Measurements from ENCODE around the gene SSBP3.
"Not testable (repeated sequence)": the region's sequence is repeated elsewhere in the genome, so short reads cannot be mapped to it uniquely, and the experiment has no call there.

SSBP3 gene

DNA sequence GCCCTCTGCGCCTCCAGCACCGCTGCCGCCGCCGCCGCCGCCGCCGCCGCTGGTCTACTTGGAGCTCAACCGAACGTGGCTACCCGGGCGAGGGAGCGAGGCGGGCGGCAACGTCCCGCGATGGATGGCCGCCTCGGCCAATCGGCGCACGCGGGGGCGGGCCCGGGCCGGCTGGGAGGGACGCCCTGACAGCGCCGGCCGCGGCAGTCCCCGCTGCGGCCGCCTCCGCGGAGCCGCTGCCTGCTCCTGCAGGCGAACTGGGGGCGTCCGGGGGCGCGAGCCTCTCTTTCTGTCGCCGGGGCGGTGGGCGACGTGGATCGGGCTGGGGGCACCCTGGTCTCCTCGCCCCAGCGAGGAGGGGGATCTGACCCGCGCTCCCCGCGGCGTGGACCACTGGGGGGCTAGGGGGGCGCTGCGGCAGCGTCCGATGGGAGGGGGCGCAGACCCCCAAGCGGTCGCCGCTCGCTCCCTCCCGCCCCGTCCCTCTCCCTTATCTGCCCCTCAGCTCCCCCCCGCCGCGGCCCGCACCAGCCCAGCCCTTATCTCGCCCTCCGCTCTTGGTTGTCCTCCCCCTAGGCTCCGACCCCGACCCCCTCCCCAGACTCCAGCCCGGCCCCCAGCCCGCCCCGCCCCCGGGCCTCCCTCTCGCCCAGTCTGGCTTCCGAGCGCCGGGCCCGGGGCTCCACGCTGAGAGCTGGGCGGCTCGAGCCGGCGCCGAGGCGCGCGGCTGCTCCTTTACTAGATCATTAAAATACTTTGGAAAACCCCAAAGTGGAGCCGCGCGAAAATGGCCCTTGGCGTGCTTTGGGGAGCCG, at the start of gene SSBP3:
TSS of gene SSBP3 (minus strand) at position 56 of the 815 bp plus-strand sequence.
- peak; percentile 68 for DNase-seq

DNA sequence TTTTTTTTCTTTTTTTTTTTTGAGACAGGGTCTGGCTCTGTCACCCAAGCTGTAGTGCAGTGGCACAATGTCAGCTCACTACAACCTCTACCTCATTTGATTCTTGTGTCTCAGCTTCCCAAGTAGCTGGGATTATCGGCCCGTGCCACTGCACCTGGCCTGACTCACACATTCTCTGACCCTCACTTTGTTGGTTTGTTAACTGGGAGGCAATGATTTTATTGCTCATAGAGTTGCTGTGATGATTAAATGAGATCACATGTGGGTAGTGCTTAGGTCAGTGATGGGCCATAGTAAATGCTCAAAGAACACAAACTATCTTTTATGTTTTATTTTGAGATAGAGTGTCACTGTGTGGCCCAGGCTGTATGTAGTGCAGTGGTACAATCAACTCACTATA, 47.3 kb upstream of the SSBP3 start:
- DNase-seq: no peak

DNA sequence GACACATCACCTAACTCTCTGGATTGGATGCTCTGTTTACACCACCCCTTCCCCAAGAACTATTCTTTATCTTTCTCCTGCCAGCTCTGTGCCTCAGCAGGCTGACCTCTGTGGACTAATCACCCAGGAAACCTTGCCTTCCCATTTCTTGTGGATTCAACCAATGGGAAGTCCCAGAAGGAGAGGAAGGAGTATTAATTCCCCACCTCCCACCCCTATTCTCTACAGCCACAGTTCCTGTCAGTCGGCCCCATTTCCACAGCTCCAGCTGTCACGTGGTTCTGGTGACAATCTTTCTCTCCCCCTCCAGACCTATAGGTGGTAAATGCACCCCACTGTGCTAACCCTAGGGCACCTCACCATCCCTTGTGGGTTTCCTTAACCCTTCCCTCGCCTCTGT, 46.8 kb upstream of the SSBP3 start:
- DNase-seq: no peak

DNA sequence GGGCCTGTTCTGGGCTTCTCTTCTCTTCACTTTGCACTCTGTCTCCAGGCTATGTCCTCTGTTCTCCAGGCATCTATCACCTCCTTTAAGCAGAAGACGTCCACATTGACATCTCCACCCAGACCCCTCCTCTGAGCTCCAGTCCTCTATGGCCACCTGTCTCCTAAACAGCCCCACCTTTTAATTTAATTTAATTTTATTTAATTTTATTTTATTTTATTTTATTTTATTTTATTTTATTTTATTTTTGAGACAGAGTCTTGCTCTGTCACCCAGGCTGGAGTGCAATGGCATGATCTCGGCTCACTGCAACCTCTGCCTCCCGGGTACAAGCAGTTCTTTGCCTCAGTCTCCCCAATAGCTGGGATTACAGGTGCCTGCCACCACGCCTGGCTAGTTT, 43.2 kb upstream of the SSBP3 start:
- DNase-seq: not testable (repeated sequence)

DNA sequence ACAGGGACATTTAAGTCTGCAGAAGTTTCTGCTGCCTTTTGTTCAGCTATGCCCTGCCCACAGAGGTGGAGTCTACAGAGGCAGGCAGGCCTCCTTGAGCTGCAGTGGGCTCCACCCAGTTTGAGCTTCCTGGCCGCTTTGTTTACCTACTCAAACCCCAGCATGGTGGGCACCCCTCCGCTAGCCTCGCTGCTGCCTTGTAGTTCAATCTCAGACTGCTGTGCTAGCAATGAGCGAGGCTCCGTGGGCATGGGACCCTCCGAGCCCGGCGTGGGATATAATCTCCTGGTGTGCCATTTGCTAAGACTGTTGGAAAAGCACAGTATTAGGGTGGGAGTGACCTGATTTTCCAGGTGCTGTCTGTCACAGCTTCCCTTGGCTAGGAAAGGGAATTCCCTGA, 42.6 kb upstream of the SSBP3 start:
- DNase-seq: not testable (repeated sequence)

DNA sequence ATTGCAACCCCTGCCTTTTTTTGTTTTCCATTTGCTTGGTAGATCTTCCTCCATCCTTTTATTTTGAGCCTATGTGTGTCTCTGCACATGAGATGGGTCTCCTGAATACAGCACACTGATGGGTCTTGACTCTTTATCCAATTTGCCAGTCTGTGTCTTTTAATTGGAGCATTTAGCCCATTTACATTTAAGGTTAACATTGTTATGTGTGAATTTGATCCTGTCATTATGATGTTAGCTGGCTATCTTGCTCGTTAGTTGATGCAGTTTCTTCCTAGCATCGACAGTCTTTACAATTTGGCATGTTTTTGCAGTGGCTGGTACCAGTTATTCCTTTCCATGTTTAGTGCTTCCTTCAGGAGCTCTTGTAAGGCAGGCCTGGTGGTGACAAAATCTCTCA, 40.9 kb upstream of the SSBP3 start:
- not testable (repeated sequence) for DNase-seq

DNA sequence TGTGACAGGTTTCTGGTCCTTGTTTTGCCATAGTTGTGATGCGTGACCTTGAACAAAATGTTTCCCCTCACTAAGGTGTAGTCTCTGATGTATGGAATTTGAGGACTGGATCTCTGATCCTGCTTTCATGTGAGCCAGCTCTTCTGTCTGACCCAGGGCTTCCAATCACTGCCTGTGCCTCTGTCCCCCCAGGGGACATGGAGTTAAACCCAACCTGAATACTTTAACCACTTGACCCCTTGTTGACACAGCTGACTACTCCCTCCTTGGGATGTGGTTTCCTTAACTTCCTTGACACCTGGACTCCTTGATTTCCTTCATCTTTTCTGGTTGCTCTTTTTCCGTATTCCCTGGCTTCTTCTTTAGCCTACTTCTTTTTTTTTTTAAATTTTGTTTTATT, 36.0 kb upstream of the SSBP3 start:
- no peak for DNase-seq

DNA sequence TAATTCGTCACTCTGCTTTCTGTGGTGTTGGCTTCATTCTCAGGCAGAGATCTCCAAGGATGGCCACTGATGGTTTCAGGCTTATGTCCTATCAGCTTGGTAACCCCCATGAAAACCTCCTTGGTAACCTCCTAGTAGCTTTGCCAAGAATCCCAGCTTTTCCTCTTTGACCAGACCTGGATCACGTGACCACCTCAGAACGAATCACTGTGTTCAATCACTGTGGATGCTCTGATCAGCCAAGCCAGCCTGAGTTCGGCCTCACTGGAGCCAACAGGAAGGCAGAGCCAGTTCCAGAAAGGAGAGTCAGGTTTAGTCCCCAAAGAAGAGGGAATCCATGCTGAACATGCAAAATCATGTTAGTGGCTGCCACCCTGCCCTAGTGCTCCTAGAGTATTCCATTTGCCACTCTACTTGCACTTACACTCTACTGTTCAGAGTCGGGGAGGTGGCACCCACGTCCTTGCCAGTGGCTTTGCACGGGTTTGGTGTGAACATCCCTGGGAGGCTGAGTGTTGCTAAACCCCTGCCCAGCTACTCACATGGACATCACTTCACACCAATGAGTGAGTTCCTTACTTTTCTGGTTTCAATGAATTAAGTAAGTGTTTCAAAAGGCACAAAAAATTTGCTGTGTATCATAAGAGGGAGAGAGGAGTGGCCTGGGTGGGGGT, 33.5 kb upstream of the SSBP3 start:
- no peak for DNase-seq

DNA sequence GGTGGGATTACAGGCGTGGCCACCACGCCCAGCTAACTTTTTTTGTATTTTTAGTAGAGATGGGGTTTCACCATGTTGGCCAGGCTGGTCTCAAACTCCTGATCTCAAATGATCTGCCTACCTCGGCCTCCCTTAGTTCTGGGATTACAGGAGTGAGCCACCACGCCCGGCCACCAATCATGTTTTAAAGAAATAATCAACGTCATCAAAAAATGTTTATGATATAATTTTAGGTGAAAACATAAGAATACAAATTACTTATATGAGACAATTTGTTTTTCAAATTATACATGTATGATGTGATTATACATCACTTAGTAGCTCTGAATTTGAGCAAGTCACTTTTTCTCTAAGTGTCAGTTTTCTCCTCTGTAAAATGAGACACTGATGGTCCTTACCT, 31.6 kb upstream of the SSBP3 start:
- DNase-seq: no peak

DNA sequence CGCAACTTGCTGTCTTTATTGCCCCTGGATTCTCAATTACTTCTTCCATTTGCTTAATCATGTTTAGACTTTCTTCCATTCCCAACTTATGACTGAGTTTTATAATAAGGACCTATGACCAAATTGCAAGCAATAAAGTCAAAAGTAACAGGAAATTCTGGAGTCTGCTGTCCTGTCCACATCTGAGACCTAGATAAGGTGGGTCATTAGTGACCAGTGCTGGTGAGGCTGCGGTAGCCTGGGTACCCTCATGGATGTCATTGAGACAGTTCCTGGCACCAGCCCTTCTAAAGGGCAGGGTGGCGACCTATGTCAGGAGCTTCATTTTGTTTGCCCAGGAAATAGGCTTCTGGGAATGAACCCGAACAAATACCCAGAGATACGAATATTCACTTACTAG, 30.6 kb upstream of the SSBP3 start:
- no peak for DNase-seq

DNA sequence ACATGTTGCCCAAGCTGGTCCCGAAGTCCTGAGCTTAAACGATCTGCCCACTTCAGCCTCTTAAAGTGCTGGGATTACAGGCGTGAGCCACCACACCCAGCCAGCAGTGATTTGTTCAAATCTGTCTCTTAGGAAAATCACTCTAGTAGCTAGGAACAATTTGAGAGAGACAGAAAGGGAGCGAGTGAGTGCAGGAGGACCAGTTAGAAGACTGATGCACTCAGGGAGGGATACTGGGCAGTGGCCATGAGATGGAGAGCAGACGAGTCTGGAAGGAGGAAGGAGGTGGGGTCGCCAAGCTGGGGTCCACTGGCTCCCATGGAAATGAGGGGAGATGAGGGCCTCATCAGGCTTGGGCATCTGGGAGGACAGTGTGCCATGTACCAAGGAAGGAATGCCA, 23.6 kb upstream of the SSBP3 start:
- no peak for DNase-seq

DNA sequence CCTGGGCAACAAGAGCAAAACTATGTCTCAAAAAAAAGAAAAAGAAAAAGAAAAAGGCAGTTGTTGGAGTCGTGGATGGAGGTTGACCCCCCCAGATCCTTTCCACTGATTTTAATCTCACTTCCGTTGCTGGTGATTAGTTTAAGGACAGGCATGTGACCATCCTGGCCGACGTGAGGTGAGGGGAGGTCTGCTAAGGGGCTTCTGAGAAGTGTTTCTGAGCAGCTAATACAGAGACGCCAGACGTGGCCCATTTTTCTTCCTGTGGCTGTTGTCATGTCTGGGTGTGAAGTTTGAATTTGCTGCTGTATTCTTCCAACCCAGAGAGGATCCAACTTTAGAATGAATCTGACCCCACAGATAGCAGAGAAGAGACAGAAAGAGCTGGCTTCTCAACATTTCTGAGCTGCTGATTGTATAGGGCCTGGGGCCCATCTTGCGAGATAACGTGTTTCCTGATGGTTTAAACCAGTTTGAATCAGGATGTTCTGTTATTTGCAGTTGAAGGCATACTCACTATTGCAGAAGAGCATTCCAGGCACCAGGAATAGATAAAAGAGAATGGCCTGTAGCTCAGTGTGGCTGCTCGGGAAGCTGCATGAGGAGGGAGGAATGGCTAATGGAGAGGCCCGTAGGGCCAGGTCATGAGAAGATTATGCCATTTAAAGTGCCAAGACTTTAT, 22.8 kb upstream of the SSBP3 start:
- no peak for DNase-seq

DNA sequence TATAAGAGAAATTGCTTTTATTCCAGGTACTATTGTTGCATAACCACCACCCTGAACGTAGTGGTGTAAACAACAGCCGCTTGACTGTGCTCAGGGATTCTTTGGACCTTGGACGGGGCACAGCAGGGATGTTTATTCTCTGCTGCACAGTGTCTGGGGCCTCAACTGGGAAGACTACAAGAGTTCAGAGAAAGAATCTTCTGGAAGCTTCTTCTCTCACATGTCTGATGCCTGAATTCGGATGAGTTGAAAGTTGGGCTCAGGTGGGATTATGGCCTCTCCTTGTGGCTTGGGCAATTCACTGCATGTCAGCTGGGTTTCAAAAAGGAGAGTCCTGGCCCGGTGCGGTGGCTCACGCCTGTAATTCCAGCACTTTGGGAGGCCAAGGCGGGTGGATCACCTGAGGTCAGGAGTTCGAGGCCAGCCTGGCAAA, 19.0 kb upstream of the SSBP3 start:
- no peak for DNase-seq

DNA sequence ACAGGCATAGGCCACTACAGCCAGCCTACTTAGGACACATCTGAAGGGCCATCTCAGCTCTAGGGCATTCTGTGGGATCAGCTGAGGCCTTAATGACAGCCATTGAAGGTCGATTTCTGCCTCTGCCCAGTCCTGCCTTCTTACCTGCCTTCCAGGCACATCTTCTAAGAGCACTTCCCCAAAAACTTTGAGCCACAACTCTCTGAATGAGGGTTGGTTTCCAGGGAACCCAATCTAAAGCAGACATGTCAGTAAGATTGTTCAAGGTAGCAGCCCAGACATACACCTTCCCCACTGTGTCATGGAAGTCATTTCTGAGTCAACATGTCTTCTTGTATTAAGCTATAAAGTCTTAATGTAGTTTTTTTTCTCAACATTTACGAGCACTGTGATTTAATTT, 18.2 kb upstream of the SSBP3 start:
- no peak for DNase-seq

DNA sequence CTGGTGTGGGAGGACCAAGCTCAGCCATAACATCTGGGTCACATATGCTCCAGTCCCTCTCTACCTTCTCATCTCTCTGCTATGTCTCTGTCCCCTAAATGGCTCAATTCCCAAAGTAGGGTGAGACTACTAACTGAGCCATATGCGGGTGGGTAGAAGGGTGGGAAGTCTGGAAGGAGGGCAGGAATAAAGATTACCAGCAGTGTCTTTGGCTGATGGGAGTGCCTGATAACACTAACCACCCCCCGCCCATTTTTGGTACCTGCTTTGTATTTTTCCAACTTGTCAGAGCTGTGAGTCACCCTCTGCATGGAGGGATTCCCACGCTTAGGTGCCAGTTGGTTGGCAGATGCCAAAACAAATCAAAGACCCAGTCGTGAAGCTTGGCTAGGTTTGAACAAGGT, 14.9 kb upstream of the SSBP3 start:
- no peak for DNase-seq

DNA sequence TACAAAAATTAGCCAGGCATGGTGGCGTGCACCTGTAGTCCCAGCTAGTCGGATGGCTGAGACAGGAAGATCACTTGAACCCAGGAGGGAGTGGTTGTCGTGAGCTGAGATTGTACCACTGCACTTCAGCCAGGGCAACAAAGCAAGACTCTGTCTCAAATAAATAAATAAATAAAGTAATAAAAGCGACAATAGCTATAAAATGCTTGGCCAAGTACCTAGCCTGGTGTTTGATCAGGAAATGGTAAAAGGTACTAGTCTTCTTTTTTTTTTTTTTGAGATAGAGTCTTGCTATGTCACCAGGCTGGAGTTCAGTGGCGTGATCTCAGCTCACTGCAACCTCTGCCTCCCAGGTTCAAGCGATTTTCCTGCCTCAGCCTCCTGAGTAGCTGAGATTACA, 12.4 kb upstream of the SSBP3 start:
- DNase-seq: not testable (repeated sequence)

DNA sequence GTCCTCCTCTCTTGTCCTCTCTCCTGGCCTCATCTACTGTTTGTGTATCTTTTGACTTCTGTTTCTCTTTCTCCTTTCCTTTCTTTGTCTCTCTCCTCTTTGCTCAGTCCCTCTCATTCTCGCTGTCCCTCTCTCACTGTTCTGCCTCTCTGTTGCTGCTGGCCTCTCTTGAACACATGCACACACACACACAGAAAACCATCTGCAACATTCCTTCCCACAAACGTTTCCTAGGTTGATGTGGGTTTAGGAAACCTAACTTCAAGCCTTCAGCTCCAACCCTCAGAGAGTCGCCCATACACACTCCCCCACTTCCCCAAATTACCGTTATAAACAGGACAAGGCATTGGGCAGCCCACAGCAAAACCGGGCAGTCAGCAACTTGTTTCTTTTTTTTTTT, 10.9 kb upstream of the SSBP3 start:
- DNase-seq: no peak

DNA sequence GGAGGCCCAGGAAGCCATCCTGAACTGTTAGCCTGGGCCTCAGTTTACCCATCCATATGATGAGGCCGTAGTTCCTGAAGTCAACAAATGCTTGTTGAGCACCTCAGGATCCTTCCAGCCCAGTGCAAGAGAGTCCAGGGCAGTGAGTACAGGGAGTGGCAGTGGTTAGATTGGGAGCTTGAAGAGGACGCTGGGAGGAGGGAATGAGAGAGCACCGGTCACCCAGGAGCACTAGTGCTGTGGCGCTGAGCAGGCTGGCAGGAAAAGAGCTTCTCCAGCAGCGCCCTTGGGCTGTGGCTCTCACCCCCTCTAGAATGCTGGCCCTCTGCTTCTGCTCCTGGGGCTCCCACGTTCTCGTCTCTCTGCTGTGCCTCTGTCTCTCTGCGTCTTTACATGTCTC, 10.2 kb upstream of the SSBP3 start:
- DNase-seq: no peak

DNA sequence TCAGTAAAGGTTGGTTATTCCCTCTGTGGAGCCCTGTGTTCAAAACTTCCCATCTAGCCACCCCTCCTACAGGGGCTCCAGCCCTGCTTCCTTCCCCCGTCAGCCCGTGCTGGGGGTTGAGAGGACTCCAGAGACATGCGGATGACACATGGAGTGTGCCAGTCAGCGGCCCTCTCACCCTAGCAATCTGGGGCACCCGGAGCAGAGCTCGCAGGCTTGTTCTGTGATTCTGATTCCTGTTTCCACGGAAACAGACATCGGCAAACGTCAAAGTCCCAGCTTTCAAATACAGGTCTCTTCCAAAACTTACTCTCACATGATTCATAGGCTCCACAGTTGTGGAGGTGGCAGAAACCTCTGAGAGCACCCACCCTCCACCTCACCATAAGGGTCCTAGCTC, 9.8 kb upstream of the SSBP3 start:
- DNase-seq: no peak

DNA sequence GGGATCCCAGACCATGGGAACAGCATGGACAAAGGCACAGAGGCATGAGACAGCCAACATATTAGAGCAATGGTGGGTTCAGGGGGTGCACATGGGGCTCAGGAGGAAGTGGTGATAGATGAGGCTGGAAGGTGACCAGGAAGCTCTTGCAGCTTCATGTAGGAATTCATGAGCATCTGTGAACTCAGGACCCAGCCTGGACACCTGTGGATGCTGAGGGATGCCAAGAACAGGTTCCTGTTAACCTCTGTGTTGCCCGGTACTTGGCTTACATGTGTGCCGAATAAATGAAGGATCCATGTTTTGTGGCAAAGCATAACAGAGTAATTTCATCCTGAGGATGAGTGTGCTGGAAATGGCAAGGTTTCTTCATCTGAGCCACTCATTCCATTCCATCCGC, 9.3 kb upstream of the SSBP3 start:
- no peak for DNase-seq

DNA sequence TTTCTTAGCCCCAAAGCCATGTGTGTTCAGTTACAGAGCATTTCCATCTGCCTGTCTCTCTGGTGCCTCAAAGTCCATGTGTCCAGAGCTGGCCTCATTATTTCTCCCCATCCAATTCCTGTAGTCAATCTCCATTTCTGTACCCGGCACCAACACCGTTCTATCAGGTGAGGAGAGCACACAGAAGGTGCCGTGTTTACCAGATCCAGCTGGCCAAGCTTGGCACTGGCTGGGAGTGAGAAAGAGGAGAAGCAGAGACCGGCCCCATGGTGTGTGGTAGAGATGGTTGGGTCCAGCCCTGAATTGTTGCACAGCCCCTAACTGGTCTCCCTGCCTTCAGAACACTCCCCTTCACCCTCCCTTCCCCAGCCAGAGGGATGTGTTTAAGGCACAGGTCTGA, 7.5 kb upstream of the SSBP3 start:
- DNase-seq: no peak

DNA sequence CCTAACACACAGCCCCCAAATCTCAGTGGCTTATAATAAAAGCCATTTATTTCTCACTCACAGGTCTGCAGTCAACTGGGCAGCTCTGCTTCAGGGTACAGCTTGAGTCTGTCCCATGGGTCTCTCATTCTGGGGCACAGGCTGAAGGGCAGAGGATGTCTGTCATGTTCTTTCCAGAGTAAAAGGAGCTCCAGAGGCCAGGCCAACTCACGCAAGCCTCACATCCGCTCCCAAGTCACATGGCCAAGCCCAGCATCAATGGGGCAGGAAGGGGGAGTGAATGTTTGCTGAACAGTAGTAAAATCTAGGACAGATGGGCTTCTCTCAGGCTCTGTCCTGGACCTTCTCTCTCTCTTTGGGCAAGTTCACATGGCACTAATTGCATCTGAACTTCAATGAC, 7.1 kb upstream of the SSBP3 start:
- no peak for DNase-seq

DNA sequence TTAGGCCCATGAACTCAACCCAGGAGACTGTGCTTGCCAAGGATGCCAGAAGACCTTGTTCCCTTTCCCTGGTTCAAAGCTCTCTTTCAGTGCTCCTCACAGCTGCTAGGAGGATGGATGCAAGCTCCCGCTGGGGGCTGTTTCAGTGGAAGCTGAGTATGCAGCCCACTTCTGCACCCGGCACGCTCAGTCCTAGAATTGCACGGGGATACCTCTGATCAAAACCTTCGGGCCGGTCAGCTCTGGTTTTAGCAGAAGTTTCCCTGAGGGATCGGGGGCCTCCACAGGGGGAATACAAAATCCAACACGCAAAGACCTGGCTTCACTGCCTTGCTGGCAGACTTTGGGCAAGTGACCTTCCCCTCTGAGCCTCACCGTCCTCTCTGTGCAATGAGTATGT, 4.2 kb upstream of the SSBP3 start:
- DNase-seq: no peak

Data from NCI-H1694 (cell line).